Spleen (tissue), 7 donors: Measurements from ENCODE around the gene LIF.

ENCODE experiments used
- POLR2A ChIP-seq, 3 donors: fragments of 450-650 bp; IDR thresholded peaks; one replicate each; pipeline ENCODE4 v1.5.1; 2017; ENCODE audit warnings: antibody characterized with exemption in 3 of 3, mild to moderate bottlenecking in 1 of 3
- TF ChIP-seq, protein P1 (sequence below), 11 experiments: fragments of 200-600 bp in 7 of 11; fragments of 450-650 bp in 4 of 11; sonication (generic) in 4 of 11; IDR thresholded peaks in 8 of 11; conservative IDR thresholded peaks in 3 of 11; 1 replicate in 7 of 11; 2 replicates in 4 of 11; pipeline versions ENCODE4 v1.4.0 to v1.8.0; 2016 to 2021; ENCODE audit warnings: antibody characterized with exemption in 11 of 11, inconsistent platforms in 4 of 11, mild to moderate bottlenecking in 1 of 11
- donor health status: DM: no; HTN: no; CAD: no; lungs with moderate emphysema.
- donor health status: DM: no; HTN: no; CAD: no.
- donor health status: DM: no; HTN: no; CAD: no.

GRCh38 chr22:30294066-30294465 is 47.5 kb upstream of the LIF start:
- TF ChIP-seq, protein P1, sequence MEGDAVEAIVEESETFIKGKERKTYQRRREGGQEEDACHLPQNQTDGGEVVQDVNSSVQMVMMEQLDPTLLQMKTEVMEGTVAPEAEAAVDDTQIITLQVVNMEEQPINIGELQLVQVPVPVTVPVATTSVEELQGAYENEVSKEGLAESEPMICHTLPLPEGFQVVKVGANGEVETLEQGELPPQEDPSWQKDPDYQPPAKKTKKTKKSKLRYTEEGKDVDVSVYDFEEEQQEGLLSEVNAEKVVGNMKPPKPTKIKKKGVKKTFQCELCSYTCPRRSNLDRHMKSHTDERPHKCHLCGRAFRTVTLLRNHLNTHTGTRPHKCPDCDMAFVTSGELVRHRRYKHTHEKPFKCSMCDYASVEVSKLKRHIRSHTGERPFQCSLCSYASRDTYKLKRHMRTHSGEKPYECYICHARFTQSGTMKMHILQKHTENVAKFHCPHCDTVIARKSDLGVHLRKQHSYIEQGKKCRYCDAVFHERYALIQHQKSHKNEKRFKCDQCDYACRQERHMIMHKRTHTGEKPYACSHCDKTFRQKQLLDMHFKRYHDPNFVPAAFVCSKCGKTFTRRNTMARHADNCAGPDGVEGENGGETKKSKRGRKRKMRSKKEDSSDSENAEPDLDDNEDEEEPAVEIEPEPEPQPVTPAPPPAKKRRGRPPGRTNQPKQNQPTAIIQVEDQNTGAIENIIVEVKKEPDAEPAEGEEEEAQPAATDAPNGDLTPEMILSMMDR (IDR thresholded peaks at IDR 0.05 in 8 of 11, conservative IDR thresholded peaks at IDR 0.05 in 3 of 11) = no peak
- TF ChIP-seq POLR2A (IDR thresholded peaks at IDR 0.05) = no peak
